SU-DHL-6 (cell line): ENCODE data around the gene PRRC2B.

Experiments
- EZH2phosphoT487 ChIP-seq: fragments of 200-600 bp; sonication (generic), shearing (Covaris generic); conservative IDR thresholded peaks from 2 replicates; pipeline ENCODE4 v1.6.1; 2018; ENCODE audit warnings: mild to moderate bottlenecking, antibody characterized with exemption, low read length, moderate library complexity, mixed read lengths
- TF ChIP-seq, protein P1 (sequence below): fragments of 200-600 bp; sonication (generic); IDR thresholded peaks from one replicate; pipeline ENCODE4 v1.5.1; 2017; ENCODE audit warnings: antibody characterized with exemption, mild to moderate bottlenecking, low read length, moderate library complexity; ENCODE audit not compliant: insufficient read depth, poor library complexity, severe bottlenecking

DNA sequence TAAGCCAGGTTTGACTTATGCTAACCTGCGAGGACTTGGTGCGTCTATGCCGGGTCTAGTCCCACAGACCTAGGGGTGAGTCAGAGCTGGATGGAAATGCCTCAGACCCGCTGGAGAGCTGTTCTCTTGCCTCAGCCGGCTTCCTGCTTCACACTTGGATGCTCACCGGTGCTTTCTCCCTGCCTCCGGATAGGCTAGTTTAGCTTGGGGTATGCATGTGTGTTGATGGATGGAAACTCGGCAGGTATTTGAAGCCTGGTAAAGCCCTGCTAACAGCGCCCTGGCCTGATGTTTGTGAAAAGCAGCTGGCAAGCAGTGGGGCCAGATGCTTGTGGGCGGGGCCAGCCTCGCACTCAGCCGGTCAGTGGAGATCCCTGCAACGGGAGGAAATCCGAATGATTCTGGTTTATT, 29.3 kb downstream of the PRRC2B start:
- TF ChIP-seq, protein P1, sequence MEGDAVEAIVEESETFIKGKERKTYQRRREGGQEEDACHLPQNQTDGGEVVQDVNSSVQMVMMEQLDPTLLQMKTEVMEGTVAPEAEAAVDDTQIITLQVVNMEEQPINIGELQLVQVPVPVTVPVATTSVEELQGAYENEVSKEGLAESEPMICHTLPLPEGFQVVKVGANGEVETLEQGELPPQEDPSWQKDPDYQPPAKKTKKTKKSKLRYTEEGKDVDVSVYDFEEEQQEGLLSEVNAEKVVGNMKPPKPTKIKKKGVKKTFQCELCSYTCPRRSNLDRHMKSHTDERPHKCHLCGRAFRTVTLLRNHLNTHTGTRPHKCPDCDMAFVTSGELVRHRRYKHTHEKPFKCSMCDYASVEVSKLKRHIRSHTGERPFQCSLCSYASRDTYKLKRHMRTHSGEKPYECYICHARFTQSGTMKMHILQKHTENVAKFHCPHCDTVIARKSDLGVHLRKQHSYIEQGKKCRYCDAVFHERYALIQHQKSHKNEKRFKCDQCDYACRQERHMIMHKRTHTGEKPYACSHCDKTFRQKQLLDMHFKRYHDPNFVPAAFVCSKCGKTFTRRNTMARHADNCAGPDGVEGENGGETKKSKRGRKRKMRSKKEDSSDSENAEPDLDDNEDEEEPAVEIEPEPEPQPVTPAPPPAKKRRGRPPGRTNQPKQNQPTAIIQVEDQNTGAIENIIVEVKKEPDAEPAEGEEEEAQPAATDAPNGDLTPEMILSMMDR, result no peak
- no peak for TF ChIP-seq EZH2phosphoT487
